SH-SY5Y (cell line): Measurements from ENCODE around the gene PTPN4.

Source experiments
- GATA2 ChIP-seq: IDR thresholded peaks from 2 replicates; pipeline ENCODE4 v1.6.1; 2011; ENCODE audit warnings: mild to moderate bottlenecking, low read depth, low read length
- GATA3 ChIP-seq: IDR thresholded peaks from 2 replicates; pipeline ENCODE4 v1.6.1; 2011; ENCODE audit warnings: low read depth, mild to moderate bottlenecking, low read length, moderate library complexity

DNA sequence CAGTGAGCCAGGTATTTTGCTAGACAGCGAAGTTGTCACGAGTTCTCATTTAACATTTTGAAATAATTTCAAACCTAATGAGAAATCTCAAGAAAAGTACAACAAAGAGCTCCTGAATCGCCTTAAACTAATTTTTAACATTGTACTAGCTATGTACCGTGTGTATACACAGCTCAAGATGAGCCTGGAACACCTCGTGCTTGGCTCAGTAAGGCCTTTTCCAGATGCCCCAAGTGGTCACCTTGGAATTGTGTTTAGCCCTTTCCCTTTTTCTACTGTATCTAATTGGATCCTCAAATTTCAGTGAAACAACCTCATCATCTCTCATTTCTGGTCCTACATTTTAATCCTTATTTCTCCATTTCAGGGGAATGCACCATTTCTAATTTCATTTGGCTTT is 7.2 kb downstream of the PTPN4 start:
- TF ChIP-seq GATA2 (no peak), GATA3 (no peak)
